Loucy (cell line): ENCODE measurements around the gene NF1.

Experiments used
- H2AFZ ChIP-seq: fragments of 200-600 bp; sonication (generic); 2 replicates; pipeline ENCODE4 v1.6.0; 2016; ENCODE audit warnings: antibody characterized with exemption, mild to moderate bottlenecking, low read length, moderate library complexity
- H3F3A ChIP-seq: fragments of 200-600 bp; 2 replicates; pipeline ENCODE4 v1.6.0; 2016; ENCODE audit warnings: antibody characterized with exemption, low read depth, mild to moderate bottlenecking
- H3K27me3 ChIP-seq: fragments of 200-600 bp; sonication (generic); 2 replicates; pipeline ENCODE4 v1.6.1; 2014; ENCODE audit warnings: low read length, mild to moderate bottlenecking; ENCODE audit not compliant: insufficient read depth, poor library complexity, severe bottlenecking
- H3K36me3 ChIP-seq: fragments of 200-600 bp; sonication (generic); 2 replicates; pipeline ENCODE4 v1.6.1; 2016; ENCODE audit warnings: low read length; ENCODE audit not compliant: insufficient read depth
- H3K4me1 ChIP-seq: fragments of 200-600 bp; sonication (generic); 2 replicates; pipeline ENCODE4 v1.5.1; 2014; ENCODE audit warnings: low read length, mild to moderate bottlenecking; ENCODE audit not compliant: insufficient read depth, poor library complexity, severe bottlenecking
- H3K4me2 ChIP-seq: fragments of 200-600 bp; sonication (generic); 2 replicates; pipeline ENCODE4 v1.6.0; 2014; ENCODE audit warnings: antibody characterized with exemption, low read length, low read depth, mild to moderate bottlenecking; ENCODE audit not compliant: poor library complexity, severe bottlenecking
- H3K4me3 ChIP-seq: fragments of 200-600 bp; sonication (generic); 2 replicates; pipeline ENCODE4 v1.5.1; 2014; ENCODE audit warnings: low read length, mild to moderate bottlenecking, mixed read lengths; ENCODE audit not compliant: poor library complexity, severe bottlenecking
- H3K79me2 ChIP-seq: fragments of 200-600 bp; sonication (generic); 2 replicates; pipeline ENCODE4 v1.6.1; 2014; ENCODE audit warnings: low read length; ENCODE audit not compliant: insufficient read depth
- H3K9ac ChIP-seq: fragments of 200-600 bp; sonication (generic); 2 replicates; pipeline ENCODE4 v1.6.0; 2014; ENCODE audit warnings: mild to moderate bottlenecking, low read depth, low read length, moderate library complexity; ENCODE audit not compliant: poor library complexity, severe bottlenecking
- H3K9me2 ChIP-seq: fragments of 200-600 bp; sonication (generic); replicated peaks from 2 replicates; pipeline ENCODE4 v1.6.1; 2016; ENCODE audit warnings: low read depth, low read length, mixed read lengths
- H3K9me3 ChIP-seq: fragments of 200-600 bp; sonication (generic); 2 replicates; pipeline ENCODE4 v1.6.1; 2014; ENCODE audit warnings: mild to moderate bottlenecking, antibody characterized with exemption, low read length, low read depth; ENCODE audit not compliant: insufficient read depth
- H4K20me1 ChIP-seq: fragments of 200-600 bp; sonication (generic); 2 replicates; pipeline ENCODE4 v1.6.0; 2014; ENCODE audit warnings: antibody characterized with exemption, low read length, mild to moderate bottlenecking; ENCODE audit not compliant: insufficient read depth, poor library complexity, severe bottlenecking
- CTCF ChIP-seq: fragments of 200-600 bp; sonication (generic); conservative IDR thresholded peaks from 2 replicates; pipeline ENCODE4 v1.5.1; 2014; ENCODE audit warnings: mild to moderate bottlenecking, antibody characterized with exemption, low read length
- EZH2phosphoT487 ChIP-seq: fragments of 200-600 bp; IDR thresholded peaks from 2 replicates; pipeline ENCODE4 v1.6.1; 2018; ENCODE audit warnings: antibody characterized with exemption, mild to moderate bottlenecking, moderate library complexity, borderline replicate concordance

The NF1 gene

GRCh38 chr17:31148205-31148604 lies 53.4 kb downstream of the NF1 start:
- no peaks in the 10 kb centered on the region for H3K9me2 ChIP-seq
- peaks cover 15% of the 10 kb centered on the region; the same call in 1 of the 2 replicates for H3K79me2 ChIP-seq
- no peaks in the 10 kb centered on the region for H3K9me3 ChIP-seq
- no peaks in the 10 kb centered on the region for H3K27me3 ChIP-seq
- TF ChIP-seq CTCF (no peak), EZH2phosphoT487 (no peak)
- peaks cover 7% of the 10 kb centered on the region; the same call in 1 of the 2 replicates for H3K36me3 ChIP-seq
- H3K9ac ChIP-seq = no peak overlapping the region
- H2AFZ ChIP-seq = no peak overlapping the region
- H3K4me3 ChIP-seq = no peak overlapping the region
- no peaks in the 10 kb centered on the region for H4K20me1 ChIP-seq
- H3F3A ChIP-seq = no peaks in the 10 kb centered on the region
- no peak overlapping the region for H3K4me2 ChIP-seq
- H3K4me1 ChIP-seq = no peaks in the 10 kb centered on the region

DNA sequence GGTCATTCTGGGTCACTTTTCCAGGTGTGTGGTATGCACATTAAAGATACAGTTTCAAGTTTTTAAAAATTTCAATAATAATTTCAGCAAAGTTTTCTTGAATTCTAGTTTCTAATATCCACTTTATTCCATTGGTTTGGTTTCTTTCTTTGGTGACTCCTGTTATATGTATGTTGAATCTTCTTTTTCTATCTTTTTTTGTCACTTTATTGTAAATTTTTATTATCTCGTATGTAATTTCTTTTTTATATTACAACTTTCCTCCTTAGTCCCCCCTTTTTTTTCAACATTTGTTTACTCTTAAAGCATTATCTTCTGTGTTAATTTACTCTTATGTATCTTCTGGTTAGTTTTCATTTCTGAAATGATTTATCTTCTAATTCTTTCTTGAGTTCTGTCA lies 57.5 kb downstream of the NF1 start:
- no peak overlapping the region for H2AFZ ChIP-seq
- H3K9ac ChIP-seq = no peak overlapping the region
- no peaks in the 10 kb centered on the region for H3F3A ChIP-seq
- H3K9me2 ChIP-seq = no peaks in the 10 kb centered on the region
- peaks cover 3% of the 10 kb centered on the region for H4K20me1 ChIP-seq
- H3K27me3 ChIP-seq = no peaks in the 10 kb centered on the region
- no peaks in the 10 kb centered on the region for H3K9me3 ChIP-seq
- H3K4me1 ChIP-seq = no peaks in the 10 kb centered on the region
- no peak overlapping the region for H3K4me3 ChIP-seq
- no peak for TF ChIP-seq CTCF
- TF ChIP-seq EZH2phosphoT487 = no peak
- H3K79me2 ChIP-seq = peaks cover 9% of the 10 kb centered on the region; the same call in 1 of the 2 replicates
- peaks cover 10% of the 10 kb centered on the region for H3K36me3 ChIP-seq
- H3K4me2 ChIP-seq = no peak overlapping the region

DNA sequence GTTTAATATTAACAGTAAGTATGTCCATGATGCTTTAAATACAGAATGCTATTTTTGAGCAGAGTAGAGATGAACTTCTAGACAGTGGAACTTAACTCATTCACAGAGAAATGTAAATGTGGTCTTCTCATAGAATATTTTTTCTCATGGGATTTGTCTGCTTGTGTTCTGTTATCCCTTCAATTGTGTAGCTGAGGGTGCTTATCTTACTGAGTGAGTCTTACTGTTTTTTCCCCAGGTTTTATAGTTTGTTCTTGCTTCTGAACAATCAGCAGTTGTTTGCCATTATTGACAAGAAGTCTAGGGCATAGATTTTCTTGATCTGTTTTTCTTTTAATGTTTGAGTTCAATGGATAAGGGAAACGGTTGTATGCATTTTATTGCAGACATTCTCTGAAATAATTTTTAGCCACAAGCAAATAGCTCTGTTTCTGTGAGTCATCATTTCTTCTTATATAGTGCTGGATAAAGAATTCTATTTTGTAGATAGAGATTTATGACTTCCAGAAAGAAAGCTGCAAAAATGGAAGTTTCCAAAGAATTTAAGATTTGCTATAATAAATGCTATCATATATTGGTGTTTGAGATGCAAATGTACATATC lies 60.5 kb downstream of the NF1 start:
- H3K4me1 ChIP-seq = no peaks in the 10 kb centered on the region
- H3K9me3 ChIP-seq = no peaks in the 10 kb centered on the region
- no peak overlapping the region for H3K4me2 ChIP-seq
- H3F3A ChIP-seq = no peaks in the 10 kb centered on the region
- H2AFZ ChIP-seq = no peak overlapping the region
- H3K36me3 ChIP-seq = peaks cover 19% of the 10 kb centered on the region
- H3K9me2 ChIP-seq = no peaks in the 10 kb centered on the region
- H3K4me3 ChIP-seq = no peak overlapping the region
- H3K9ac ChIP-seq = no peak overlapping the region
- peaks cover 3% of the 10 kb centered on the region for H4K20me1 ChIP-seq
- H3K79me2 ChIP-seq = peaks cover 9% of the 10 kb centered on the region; the same call in 1 of the 2 replicates
- no peaks in the 10 kb centered on the region for H3K27me3 ChIP-seq
- TF ChIP-seq EZH2phosphoT487 (no peak), CTCF (no peak)
